GM13976 (cell line): ENCODE measurements around the gene TBC1D2B.

Source experiments
- DNase-seq: peaks from one replicate; pipeline ENCODE4 v3.0.0; 2012; ENCODE audit warnings: low spot score
- in situ Hi-C: fragments of 300-500 bp; cut with MboI; formaldehyde crosslinking; loops from one replicate; pipeline ENCODE4 v1.12.0; 2022; ENCODE audit warnings: low sequenced_read_pairs, mixed read lengths, inconsistent platforms; ENCODE audit not compliant: unreplicated experiment
- TF ChIP-seq, protein P1 (sequence below): IDR thresholded peaks from 2 replicates; pipeline ENCODE4 v1.5.1; 2012; ENCODE audit warnings: borderline replicate concordance, mild to moderate bottlenecking; ENCODE audit not compliant: insufficient read depth; ENCODE audit errors: extremely low read depth, missing control alignments, control extremely low read depth

The TBC1D2B gene

DNA sequence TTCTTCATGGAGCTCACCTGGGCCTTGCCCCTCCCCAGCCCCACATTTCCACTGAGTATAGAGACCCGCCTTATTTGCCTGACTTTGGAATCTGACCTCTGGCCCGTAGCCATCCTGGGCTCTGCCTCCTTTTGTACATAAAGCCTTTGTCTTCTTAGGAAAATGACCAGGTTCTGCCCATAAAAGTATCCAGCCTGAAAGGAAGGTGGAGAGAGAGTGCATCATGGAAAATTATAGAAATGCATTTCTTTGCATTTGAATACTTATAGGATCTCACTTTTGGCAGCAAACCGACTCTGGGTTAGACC lies 11.2 kb upstream of the TBC1D2B start:
- TF ChIP-seq, protein P1, sequence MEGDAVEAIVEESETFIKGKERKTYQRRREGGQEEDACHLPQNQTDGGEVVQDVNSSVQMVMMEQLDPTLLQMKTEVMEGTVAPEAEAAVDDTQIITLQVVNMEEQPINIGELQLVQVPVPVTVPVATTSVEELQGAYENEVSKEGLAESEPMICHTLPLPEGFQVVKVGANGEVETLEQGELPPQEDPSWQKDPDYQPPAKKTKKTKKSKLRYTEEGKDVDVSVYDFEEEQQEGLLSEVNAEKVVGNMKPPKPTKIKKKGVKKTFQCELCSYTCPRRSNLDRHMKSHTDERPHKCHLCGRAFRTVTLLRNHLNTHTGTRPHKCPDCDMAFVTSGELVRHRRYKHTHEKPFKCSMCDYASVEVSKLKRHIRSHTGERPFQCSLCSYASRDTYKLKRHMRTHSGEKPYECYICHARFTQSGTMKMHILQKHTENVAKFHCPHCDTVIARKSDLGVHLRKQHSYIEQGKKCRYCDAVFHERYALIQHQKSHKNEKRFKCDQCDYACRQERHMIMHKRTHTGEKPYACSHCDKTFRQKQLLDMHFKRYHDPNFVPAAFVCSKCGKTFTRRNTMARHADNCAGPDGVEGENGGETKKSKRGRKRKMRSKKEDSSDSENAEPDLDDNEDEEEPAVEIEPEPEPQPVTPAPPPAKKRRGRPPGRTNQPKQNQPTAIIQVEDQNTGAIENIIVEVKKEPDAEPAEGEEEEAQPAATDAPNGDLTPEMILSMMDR: no peak
- DNase-seq: no peak
- in situ Hi-C loops: no loop called here

DNA sequence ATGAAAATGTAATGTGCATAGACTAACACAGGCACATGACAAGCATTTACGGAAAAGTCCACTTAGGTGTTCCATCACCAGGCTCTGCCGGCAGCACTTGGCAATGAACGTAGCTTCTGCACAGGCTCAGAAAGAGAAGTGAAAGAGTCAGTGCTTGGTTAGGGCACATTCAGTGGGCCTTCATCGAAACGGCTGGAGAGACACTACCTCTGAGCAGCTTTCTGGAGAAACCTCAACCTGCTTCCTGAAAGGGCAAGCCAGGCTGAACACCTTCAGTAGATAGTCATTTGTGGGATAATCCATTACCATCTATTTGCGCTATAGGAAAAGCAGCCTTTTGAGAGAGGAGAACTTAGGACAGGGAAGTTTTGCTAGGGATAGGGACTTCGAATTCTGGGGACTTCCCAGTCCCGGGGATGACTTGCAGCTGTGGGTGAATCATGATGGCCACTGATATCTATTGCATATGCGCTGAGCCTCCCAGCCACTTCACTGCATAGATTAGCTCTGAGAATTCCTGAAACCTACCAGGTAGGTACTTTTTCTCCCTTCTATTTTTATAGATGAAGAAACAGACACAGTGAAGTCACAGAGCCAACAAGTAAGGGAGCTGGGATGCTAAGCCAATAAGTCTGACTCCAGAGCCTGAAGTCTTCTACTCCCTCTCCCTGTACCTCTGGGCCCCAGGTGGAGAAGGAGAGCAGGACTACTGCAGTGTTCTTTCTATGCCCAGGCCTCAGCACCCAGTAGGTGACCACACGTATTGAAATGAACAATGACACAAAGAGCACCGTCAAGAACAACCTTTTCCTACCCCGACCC lies 10.7 kb upstream of the TBC1D2B start:
- TF ChIP-seq, protein P1: no peak

DNA sequence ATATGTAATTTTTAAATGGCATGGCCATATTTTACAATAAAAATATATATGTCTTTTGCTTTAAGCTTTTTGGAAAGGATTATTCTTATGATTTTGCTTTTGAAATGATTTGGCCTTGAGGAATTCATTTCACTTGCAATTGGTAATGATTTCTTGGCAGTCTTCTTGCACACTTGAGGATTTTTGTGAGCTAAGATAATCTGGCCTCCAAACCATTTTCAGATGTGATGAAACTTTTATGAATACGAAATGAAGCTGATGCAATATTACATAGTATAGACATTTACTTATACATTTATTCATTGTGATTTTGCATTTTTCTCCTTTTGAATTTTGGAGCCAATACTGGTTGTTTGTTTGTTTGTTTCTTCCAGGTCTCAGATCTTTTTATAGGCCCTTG lies 8.4 kb upstream of the TBC1D2B start:
- DNase-seq: no peak
- TF ChIP-seq, protein P1: no peak
- in situ Hi-C loops: no loop called here

More for the DNA sequence above, 10.7 kb upstream of the TBC1D2B start:
- in situ Hi-C loops: no loop called here
- DNase-seq: no peak

DNA sequence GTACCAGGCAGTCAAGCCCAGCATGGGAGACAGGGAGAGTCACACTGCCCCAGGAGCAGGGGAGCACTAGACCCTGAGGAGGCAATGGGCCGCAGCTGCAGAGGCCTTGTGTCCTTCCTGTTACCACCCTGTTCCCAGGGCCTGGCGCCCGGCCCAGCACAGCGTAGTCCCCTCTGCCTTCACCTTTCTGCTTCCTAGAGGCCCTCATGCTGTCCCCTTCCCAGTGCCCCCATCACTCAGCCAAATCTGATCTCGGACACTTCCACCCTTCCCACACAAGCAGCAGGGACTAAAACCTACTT lies 6.9 kb upstream of the TBC1D2B start:
- no peak for DNase-seq
- TF ChIP-seq, protein P1: no peak
- in situ Hi-C loops: no loop called here

DNA sequence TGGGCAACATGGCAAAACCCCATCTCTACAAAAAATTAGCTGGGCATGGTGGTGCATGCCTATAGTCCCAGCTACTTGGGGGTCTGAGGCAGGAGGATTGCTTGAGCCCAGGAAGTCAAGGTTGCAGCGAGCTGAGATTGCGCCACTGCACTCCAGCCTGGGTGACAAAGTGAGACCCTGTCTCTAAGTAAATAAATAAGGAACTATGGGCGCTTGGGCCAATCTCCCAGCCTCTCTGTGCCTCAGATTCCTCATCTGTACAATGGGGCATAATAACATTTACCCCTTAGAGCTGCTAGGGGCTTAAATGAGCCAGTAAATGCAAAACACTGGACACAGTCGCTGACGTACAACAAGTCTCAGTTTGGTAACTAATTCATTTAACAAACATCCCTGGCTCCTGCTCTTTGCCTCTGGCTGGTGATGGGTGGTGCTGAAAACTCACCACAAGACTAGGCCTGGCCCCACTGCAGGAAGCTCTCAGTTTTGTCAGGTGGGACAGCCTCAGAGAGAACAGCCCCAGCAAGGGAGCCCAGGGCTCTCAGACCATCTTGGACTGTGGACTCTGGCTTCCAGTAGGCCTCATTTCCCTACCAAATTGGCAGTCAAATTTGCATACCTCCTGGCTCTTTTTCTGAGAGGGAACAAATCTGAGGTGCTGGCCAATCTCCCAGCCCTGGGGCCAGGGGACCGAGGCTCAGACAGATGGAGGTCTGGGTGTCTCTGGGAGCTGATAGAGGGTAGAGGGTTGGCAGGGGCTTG lies 6.4 kb upstream of the TBC1D2B start:
- TF ChIP-seq, protein P1: no peak
- no peak for DNase-seq
- in situ Hi-C loops: no loop called here

DNA sequence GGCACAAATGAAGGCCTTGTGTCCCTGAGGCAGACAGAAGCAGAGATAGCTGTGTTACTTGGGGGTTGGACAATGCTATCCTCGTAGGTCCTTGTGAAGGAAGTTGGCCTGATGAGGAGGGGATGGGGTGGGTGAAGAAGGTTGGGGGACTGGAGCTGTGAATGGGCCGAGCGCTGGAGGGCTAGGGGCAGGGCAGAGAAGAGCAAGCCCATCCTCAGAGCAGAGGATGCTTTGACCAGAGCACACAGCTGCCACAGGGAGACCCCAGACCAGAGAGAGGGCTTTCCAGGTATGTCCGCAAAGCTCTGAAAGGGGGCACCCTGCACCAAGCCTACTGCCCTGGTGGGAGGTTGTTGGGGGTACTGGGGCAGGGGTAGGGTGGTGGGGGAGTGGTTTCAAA lies 5.7 kb upstream of the TBC1D2B start:
- TF ChIP-seq, protein P1: no peak
- in situ Hi-C loops: no loop called here
- no peak for DNase-seq
